Trophoblast cell (in vitro differentiated cells and primary cell): Measurements from ENCODE around the gene ADCY5.

ENCODE experiments used
- DNase-seq, 2 donors: peaks; one replicate each; pipeline ENCODE4 v3.0.0-alpha.2; 2016
- H2AFZ ChIP-seq: 2 replicates; pipeline ENCODE4 v1.6.1; 2013; ENCODE audit warnings: low read length, moderate library complexity, mild to moderate bottlenecking; ENCODE audit not compliant: insufficient read depth, poor library complexity
- H2AK5ac ChIP-seq: 2 replicates; pipeline ENCODE4 v1.6.1; 2013; ENCODE audit warnings: mild to moderate bottlenecking, low read length
- H2BK120ac ChIP-seq: 2 replicates; pipeline ENCODE4 v1.6.1; 2013; ENCODE audit warnings: low read length, mild to moderate bottlenecking, moderate library complexity; ENCODE audit not compliant: insufficient read depth, poor library complexity
- H2BK12ac ChIP-seq: 2 replicates; pipeline ENCODE4 v1.6.1; 2013; ENCODE audit warnings: mild to moderate bottlenecking, low read length, moderate library complexity
- H2BK5ac ChIP-seq: 2 replicates; pipeline ENCODE4 v1.6.1; 2013; ENCODE audit warnings: low read length, low read depth, moderate library complexity, mild to moderate bottlenecking; ENCODE audit not compliant: poor library complexity
- H3K14ac ChIP-seq: 2 replicates; pipeline ENCODE4 v1.6.1; 2013; ENCODE audit warnings: mild to moderate bottlenecking, low read length
- H3K18ac ChIP-seq: 2 replicates; pipeline ENCODE4 v1.6.1; 2013; ENCODE audit warnings: mild to moderate bottlenecking, low read length
- H3K23ac ChIP-seq: 2 replicates; pipeline ENCODE4 v1.6.1; 2013; ENCODE audit warnings: low read length
- H3K27ac ChIP-seq: 2 replicates; pipeline ENCODE4 v1.5.1; 2013; ENCODE audit warnings: low read depth, mild to moderate bottlenecking, inconsistent platforms, low read length, moderate library complexity
- H3K27me3 ChIP-seq: 2 replicates; pipeline ENCODE4 v1.6.1; 2013; ENCODE audit warnings: inconsistent platforms, mild to moderate bottlenecking, low read length, moderate library complexity; ENCODE audit not compliant: insufficient read depth
- H3K36me3 ChIP-seq, 2 experiments: 1 replicate in 1 of 2; 2 replicates in 1 of 2; pipeline ENCODE4 v1.6.1; 2013; ENCODE audit warnings: low read length in 2 of 2, mild to moderate bottlenecking in 2 of 2, moderate library complexity in 1 of 2; ENCODE audit not compliant: insufficient read depth in 2 of 2, control insufficient read depth in 1 of 2
- H3K4ac ChIP-seq: 2 replicates; pipeline ENCODE4 v1.6.1; 2013; ENCODE audit warnings: low read depth, mild to moderate bottlenecking, low read length, moderate library complexity
- H3K4me1 ChIP-seq, 2 experiments: 1 replicate in 1 of 2; 2 replicates in 1 of 2; pipeline ENCODE4 v1.6.1; 2013; ENCODE audit warnings: low read length in 2 of 2, mild to moderate bottlenecking in 2 of 2, moderate library complexity in 1 of 2; ENCODE audit not compliant: insufficient read depth in 2 of 2, control insufficient read depth in 1 of 2
- H3K4me2 ChIP-seq: 2 replicates; pipeline ENCODE4 v1.6.1; 2013; ENCODE audit warnings: inconsistent platforms, mild to moderate bottlenecking, low read length, moderate library complexity
- H3K4me3 ChIP-seq: 2 replicates; pipeline ENCODE4 v1.5.1; 2013; ENCODE audit warnings: mild to moderate bottlenecking, low read depth, low read length, inconsistent platforms
- H3K79me1 ChIP-seq: one replicate; pipeline ENCODE4 v1.6.1; 2013; ENCODE audit warnings: low read length
- H3K79me2 ChIP-seq: 2 replicates; pipeline ENCODE4 v1.6.1; 2013; ENCODE audit warnings: low read length, mild to moderate bottlenecking; ENCODE audit not compliant: control insufficient read depth, insufficient read depth, poor library complexity
- H3K9ac ChIP-seq: 2 replicates; pipeline ENCODE4 v1.6.1; 2013; ENCODE audit warnings: mild to moderate bottlenecking, low read length
- H3K9me3 ChIP-seq: 2 replicates; pipeline ENCODE4 v1.6.1; 2013; ENCODE audit warnings: low read depth, mild to moderate bottlenecking, control low read depth, inconsistent platforms, low read length; ENCODE audit not compliant: insufficient read depth
- H4K12ac ChIP-seq: 2 replicates; pipeline ENCODE4 v1.6.1; 2013; ENCODE audit warnings: low read depth, mild to moderate bottlenecking, low read length, moderate library complexity
- H4K8ac ChIP-seq: 2 replicates; pipeline ENCODE4 v1.6.1; 2013; ENCODE audit warnings: low read depth, mild to moderate bottlenecking, low read length, moderate library complexity
- H4K91ac ChIP-seq: one replicate; pipeline ENCODE4 v1.6.1; 2013; ENCODE audit warnings: low read depth, mild to moderate bottlenecking, low read length, moderate library complexity
- WGBS: extraction: QIAGEN DNeasy Blood & Tissue Kit; methylation state at CpG from one replicate; pipeline ENCODE4 v1.1.7; 2013; ENCODE audit warnings: missing lambda C conversion rate; ENCODE audit not compliant: insufficient read length, insufficient coverage; ENCODE audit errors: extremely low coverage; 5-methylcytosine and 5-hydroxymethylcytosine counted together

ADCY5 gene

GRCh38 chr3:123439806-123440580 lies 8.9 kb downstream of the ADCY5 start:
- H3K23ac ChIP-seq = no peak overlapping the region
- no peaks in the 10 kb centered on the region for H3K27me3 ChIP-seq
- H3K9me3 ChIP-seq = no peaks in the 10 kb centered on the region
- no peak for DNase-seq
- H2BK120ac ChIP-seq = peak overlapping the region; percentile 34
- no peak overlapping the region for H2BK5ac ChIP-seq
- no peaks in the 10 kb centered on the region for H3K79me2 ChIP-seq
- no peak overlapping the region for H2BK12ac ChIP-seq
- no peaks in the 10 kb centered on the region for H3K4me1 ChIP-seq
- H4K8ac ChIP-seq = peak overlapping the region; percentile 14
- no peak overlapping the region for H3K4ac ChIP-seq
- H3K4me2 ChIP-seq = no peak overlapping the region
- no peak overlapping the region for H3K4me3 ChIP-seq
- no peak overlapping the region for H4K12ac ChIP-seq
- no peak overlapping the region for H3K14ac ChIP-seq
- H3K27ac ChIP-seq = no peak overlapping the region
- no peak overlapping the region for H3K18ac ChIP-seq
- no CpG with 5 or more reads among the region's 9 CpGs for WGBS
- H2AK5ac ChIP-seq = no peak overlapping the region
- no peak overlapping the region for H2AFZ ChIP-seq
- peak overlapping the region; percentile 11 for H4K91ac ChIP-seq
- peaks cover 3% of the 10 kb centered on the region for H3K79me1 ChIP-seq
- no peak overlapping the region for H3K9ac ChIP-seq
- no peaks in the 10 kb centered on the region for H3K36me3 ChIP-seq

- no peak overlapping the region for H4K8ac ChIP-seq
- H3K27me3 ChIP-seq = no peaks in the 10 kb centered on the region
- H3K18ac ChIP-seq = no peak overlapping the region
- no peaks in the 10 kb centered on the region for H3K79me2 ChIP-seq
- no peaks in the 10 kb centered on the region for H3K79me1 ChIP-seq
- no peaks in the 10 kb centered on the region for H3K9me3 ChIP-seq
- H4K12ac ChIP-seq = no peak overlapping the region
- no peak overlapping the region for H4K91ac ChIP-seq
- H3K4me2 ChIP-seq = no peak overlapping the region
- no peak overlapping the region for H2BK12ac ChIP-seq
- no peak overlapping the region for H3K27ac ChIP-seq
- H2AK5ac ChIP-seq = no peak overlapping the region
- no CpG with 5 or more reads among the region's 6 CpGs for WGBS
- H3K4me1 ChIP-seq = no peaks in the 10 kb centered on the region
- no peak overlapping the region for H2BK5ac ChIP-seq
- H2BK120ac ChIP-seq = no peak overlapping the region
- H3K4ac ChIP-seq = no peak overlapping the region
- no peak overlapping the region for H2AFZ ChIP-seq
- no peaks in the 10 kb centered on the region for H3K36me3 ChIP-seq
- DNase-seq = no peak
- no peak overlapping the region for H3K14ac ChIP-seq
- H3K4me3 ChIP-seq = no peak overlapping the region
- no peak overlapping the region for H3K9ac ChIP-seq
- no peak overlapping the region for H3K23ac ChIP-seq
These were observed 15.9 kb downstream of the ADCY5 start for GRCh38 chr3:123432832-123433523.

GRCh38 chr3:123431658-123432324 lies 17.1 kb downstream of the ADCY5 start:
- H3K9ac ChIP-seq = no peak overlapping the region
- H4K12ac ChIP-seq = no peak overlapping the region
- no peaks in the 10 kb centered on the region for H3K79me2 ChIP-seq
- no CpG with 5 or more reads among the region's 10 CpGs for WGBS
- H3K27me3 ChIP-seq = no peaks in the 10 kb centered on the region
- no peak overlapping the region for H3K4me2 ChIP-seq
- H3K4me3 ChIP-seq = no peak overlapping the region
- no peak overlapping the region for H2BK12ac ChIP-seq
- H2BK120ac ChIP-seq = no peak overlapping the region
- H3K14ac ChIP-seq = no peak overlapping the region
- no peak overlapping the region for H4K8ac ChIP-seq
- H2BK5ac ChIP-seq = no peak overlapping the region
- no peak overlapping the region for H3K4ac ChIP-seq
- no peak overlapping the region for H3K18ac ChIP-seq
- H3K23ac ChIP-seq = peak overlapping the region; percentile 64
- no peaks in the 10 kb centered on the region for H3K36me3 ChIP-seq
- DNase-seq = no peak
- no peak overlapping the region for H2AK5ac ChIP-seq
- H3K27ac ChIP-seq = no peak overlapping the region
- no peaks in the 10 kb centered on the region for H3K9me3 ChIP-seq
- no peak overlapping the region for H2AFZ ChIP-seq
- no peak overlapping the region for H4K91ac ChIP-seq
- no peaks in the 10 kb centered on the region for H3K4me1 ChIP-seq
- H3K79me1 ChIP-seq = no peaks in the 10 kb centered on the region

- no peaks in the 10 kb centered on the region for H3K79me1 ChIP-seq
- no peak overlapping the region for H4K12ac ChIP-seq
- no peak overlapping the region for H3K27ac ChIP-seq
- H3K4ac ChIP-seq = no peak overlapping the region
- no peak overlapping the region for H4K91ac ChIP-seq
- no peaks in the 10 kb centered on the region for H3K4me1 ChIP-seq
- no peak overlapping the region for H3K4me2 ChIP-seq
- no peak overlapping the region for H2AK5ac ChIP-seq
- no peaks in the 10 kb centered on the region for H3K36me3 ChIP-seq
- H3K23ac ChIP-seq = no peak overlapping the region
- H3K18ac ChIP-seq = no peak overlapping the region
- H3K4me3 ChIP-seq = no peak overlapping the region
- H3K14ac ChIP-seq = no peak overlapping the region
- H3K79me2 ChIP-seq = no peaks in the 10 kb centered on the region
- no peaks in the 10 kb centered on the region for H3K27me3 ChIP-seq
- no CpG with 5 or more reads among the region's 5 CpGs for WGBS
- H2BK5ac ChIP-seq = no peak overlapping the region
- no peaks in the 10 kb centered on the region for H3K9me3 ChIP-seq
- no peak overlapping the region for H3K9ac ChIP-seq
- no peak overlapping the region for H4K8ac ChIP-seq
- no peak overlapping the region for H2BK12ac ChIP-seq
- DNase-seq = no peak
- no peak overlapping the region for H2AFZ ChIP-seq
- H2BK120ac ChIP-seq = no peak overlapping the region
These were observed 17.8 kb downstream of the ADCY5 start for GRCh38 chr3:123431007-123431657.
